ENCODE data around the gene DUSP23.

DUSP23 gene

GRCh38 chr1:159771127-159771895 is 9.5 kb upstream of the DUSP23 start:
- Histone ChIP-seq H3K9me3 (ENCODE audit: control insufficient read depth, low read length) (no peaks in the 10 kb centered on the region), H3K9ac (no peak overlapping the region), H3K79me2 (no peaks in the 10 kb centered on the region), H3K4me3 (ENCODE audit: low read depth, low read length) (no peak overlapping the region), H3K36me3 (ENCODE audit: control insufficient read depth, insufficient read depth, low read length) (no peaks in the 10 kb centered on the region), H3K4me1 (no peaks in the 10 kb centered on the region), H3K27me3 (ENCODE audit: control insufficient read depth, insufficient read depth, low read length) (no peaks in the 10 kb centered on the region), H2AFZ (no peak overlapping the region), H3K4me2 (ENCODE audit: low read length) (no peak overlapping the region), H3K27ac (no peak overlapping the region)
- TF ChIP-seq CTCF (IDR thresholded peaks at IDR 0.05), result no peak

GRCh38 chr1:159774465-159774864 is 6.3 kb upstream of the DUSP23 start:
- no peaks in the 10 kb centered on the region for H3K79me2 ChIP-seq
- no peak for TF ChIP-seq CTCF (IDR thresholded peaks at IDR 0.05)

GRCh38 chr1:159775716-159776115 is 5.0 kb upstream of the DUSP23 start:
- H3K79me2 ChIP-seq, result no peaks in the 10 kb centered on the region
- H2AFZ ChIP-seq, result no peak overlapping the region
- no peak overlapping the region for H3K4me3 ChIP-seq (ENCODE audit: low read depth, low read length)
- no peaks in the 10 kb centered on the region for H3K36me3 ChIP-seq (ENCODE audit: control insufficient read depth, insufficient read depth, low read length)
- no peak overlapping the region for H3K4me2 ChIP-seq (ENCODE audit: low read length)
- no peak for TF ChIP-seq CTCF (IDR thresholded peaks at IDR 0.05)
- H3K9me3 ChIP-seq (ENCODE audit: control insufficient read depth, low read length), result no peaks in the 10 kb centered on the region
- no peaks in the 10 kb centered on the region for H3K4me1 ChIP-seq
- H3K9ac ChIP-seq, result no peak overlapping the region
- no peak overlapping the region for H3K27ac ChIP-seq
- H3K27me3 ChIP-seq (ENCODE audit: control insufficient read depth, insufficient read depth, low read length), result no peaks in the 10 kb centered on the region

More at GRCh38 chr1:159774465-159774864, 6.3 kb upstream of the DUSP23 start:
- H3K27ac ChIP-seq, result peak overlapping the region; percentile 36
- no peaks in the 10 kb centered on the region for H3K9me3 ChIP-seq (ENCODE audit: control insufficient read depth, low read length)
- no peaks in the 10 kb centered on the region for H3K36me3 ChIP-seq (ENCODE audit: control insufficient read depth, insufficient read depth, low read length)
- H2AFZ ChIP-seq, result no peak overlapping the region
- H3K27me3 ChIP-seq (ENCODE audit: control insufficient read depth, insufficient read depth, low read length), result no peaks in the 10 kb centered on the region
- no peaks in the 10 kb centered on the region for H3K4me1 ChIP-seq
- H3K9ac ChIP-seq, result no peak overlapping the region
- H3K4me3 ChIP-seq (ENCODE audit: low read depth, low read length), result no peak overlapping the region
- no peak overlapping the region for H3K4me2 ChIP-seq (ENCODE audit: low read length)

- H3K4me3 ChIP-seq (ENCODE audit: low read depth, low read length), result no peak overlapping the region
- H3K4me1 ChIP-seq, result no peaks in the 10 kb centered on the region
- H3K27me3 ChIP-seq (ENCODE audit: control insufficient read depth, insufficient read depth, low read length), result no peaks in the 10 kb centered on the region
- TF ChIP-seq CTCF (IDR thresholded peaks at IDR 0.05), result no peak
- no peak overlapping the region for H3K27ac ChIP-seq
- H3K9ac ChIP-seq, result no peak overlapping the region
- no peaks in the 10 kb centered on the region for H3K9me3 ChIP-seq (ENCODE audit: control insufficient read depth, low read length)
- no peak overlapping the region for H2AFZ ChIP-seq
- H3K79me2 ChIP-seq, result no peaks in the 10 kb centered on the region
- no peak overlapping the region for H3K4me2 ChIP-seq (ENCODE audit: low read length)
- no peaks in the 10 kb centered on the region for H3K36me3 ChIP-seq (ENCODE audit: control insufficient read depth, insufficient read depth, low read length)
Observed at GRCh38 chr1:159778266-159778665, 2.5 kb upstream of the DUSP23 start.

GRCh38 chr1:159779403-159779851 is 1.3 kb upstream of the DUSP23 start:
- Histone ChIP-seq H3K27me3 (ENCODE audit: control insufficient read depth, insufficient read depth, low read length) (no peaks in the 10 kb centered on the region), H2AFZ (no peak overlapping the region), H3K4me2 (ENCODE audit: low read length) (no peak overlapping the region), H3K36me3 (ENCODE audit: control insufficient read depth, insufficient read depth, low read length) (no peaks in the 10 kb centered on the region), H3K9ac (no peak overlapping the region), H3K4me1 (no peaks in the 10 kb centered on the region), H3K4me3 (ENCODE audit: low read depth, low read length) (no peak overlapping the region), H3K27ac (peak overlapping the region; percentile 47), H3K9me3 (ENCODE audit: control insufficient read depth, low read length) (no peaks in the 10 kb centered on the region), H3K79me2 (no peaks in the 10 kb centered on the region)
- TF ChIP-seq CTCF (IDR thresholded peaks at IDR 0.05), result no peak

All from parathyroid adenoma (tissue), 2 donors.